IMR-90 (cell line): ENCODE data around the gene KCNQ1. TPM values are rescaled to one million over a fixed set of nuclear protein-coding genes. Genes with fewer than 3 reads are reported as not detected.

Source experiments
- ATAC-seq: fragments of 200-7000 bp; cut with Tn5 transposase; 2 replicates; pipeline ENCODE4 v1.9.1; 2020; ENCODE audit warnings: low read depth, mild to moderate bottlenecking, moderate library complexity
- BruUV-seq: library from RNA; stranded (reverse); fragments of 400-500 nt; replicated peaks from 2 replicates; lab custom pipeline; 2021; lab: Mats Ljungman, UMichigan
- CTCF ChIA-PET: fragments of 300-600 bp; formaldehyde crosslinking; extraction: SDS; loops from one replicate; lab custom pipeline; 2021; ENCODE audit warnings: antibody characterized with exemption; lab: Yijun Ruan, JAX
- POLR2A ChIA-PET: fragments of 300-600 bp; sonication (Branson Sonifier 250); formaldehyde crosslinking; loops from one replicate; lab custom pipeline; 2022; ENCODE audit warnings: antibody characterized with exemption; ENCODE audit not compliant: unreplicated experiment; lab: Charles Lee
- DNase-seq: peaks from one replicate; pipeline ENCODE4 v3.0.0; 2013
- H2AFZ ChIP-seq: replicated peaks from 2 replicates; pipeline ENCODE3; 2013; ENCODE audit warnings: low read length, mild to moderate bottlenecking; ENCODE audit not compliant: poor library complexity
- H2AK5ac ChIP-seq: 2 replicates; pipeline ENCODE4 v1.6.1; 2013; ENCODE audit warnings: low read depth, low read length, inconsistent platforms
- H2AK9ac ChIP-seq: replicated peaks from 2 replicates; pipeline ENCODE3; 2013; ENCODE audit warnings: mild to moderate bottlenecking, low read depth, low read length, moderate library complexity; ENCODE audit not compliant: poor library complexity
- H2BK120ac ChIP-seq: 2 replicates; pipeline ENCODE4 v1.6.1; 2013; ENCODE audit warnings: low read depth, low read length, inconsistent platforms
- H2BK15ac ChIP-seq: 3 replicates; pipeline ENCODE4 v1.6.1; 2013; ENCODE audit warnings: low read depth, low read length, inconsistent platforms
- H2BK20ac ChIP-seq: 2 replicates; pipeline ENCODE4 v1.6.1; 2013; ENCODE audit warnings: low read depth, mild to moderate bottlenecking, inconsistent platforms, low read length, moderate library complexity
- H2BK5ac ChIP-seq: 2 replicates; pipeline ENCODE4 v1.6.1; 2013; ENCODE audit warnings: mild to moderate bottlenecking, low read depth, low read length, inconsistent platforms; ENCODE audit not compliant: poor library complexity, severe bottlenecking
- H3K14ac ChIP-seq: replicated peaks from 2 replicates; pipeline ENCODE4 v1.6.1; 2013; ENCODE audit warnings: low read depth, low read length, inconsistent platforms
- H3K18ac ChIP-seq: 2 replicates; pipeline ENCODE4 v1.6.1; 2013; ENCODE audit warnings: low read depth, low read length, control low read depth
- H3K23ac ChIP-seq: 2 replicates; pipeline ENCODE4 v1.6.1; 2013; ENCODE audit warnings: low read depth, low read length, inconsistent platforms
- H3K27ac ChIP-seq: 2 replicates; pipeline ENCODE4 v1.5.1; 2013; ENCODE audit warnings: mild to moderate bottlenecking, control low read depth, low read length; ENCODE audit not compliant: insufficient read depth
- H3K27me3 ChIP-seq: 2 replicates; pipeline ENCODE4 v1.6.1; 2013; ENCODE audit warnings: low read length; ENCODE audit not compliant: control insufficient read depth, insufficient read depth
- H3K36me3 ChIP-seq: 2 replicates; pipeline ENCODE4 v1.6.1; 2013; ENCODE audit warnings: low read length, mixed read lengths; ENCODE audit not compliant: control insufficient read depth, insufficient read depth
- H3K4ac ChIP-seq: 2 replicates; pipeline ENCODE4 v1.6.1; 2013; ENCODE audit warnings: low read depth, low read length, inconsistent platforms
- H3K4me1 ChIP-seq: 2 replicates; pipeline ENCODE4 v1.6.1; 2013; ENCODE audit warnings: low read length, mixed read lengths; ENCODE audit not compliant: control insufficient read depth, insufficient read depth
- H3K4me2 ChIP-seq: 2 replicates; pipeline ENCODE4 v1.6.1; 2013; ENCODE audit warnings: low read depth, mild to moderate bottlenecking, control low read depth, low read length, moderate library complexity
- H3K4me3 ChIP-seq: 2 replicates; pipeline ENCODE4 v1.5.1; 2013; ENCODE audit warnings: low read depth, mild to moderate bottlenecking, control low read depth, low read length, moderate library complexity; ENCODE audit not compliant: insufficient read depth
- H3K56ac ChIP-seq: 2 replicates; pipeline ENCODE4 v1.6.1; 2013; ENCODE audit warnings: low read length, inconsistent platforms; ENCODE audit not compliant: insufficient read depth; ENCODE audit errors: extremely low read depth
- H3K79me1 ChIP-seq, 2 experiments: 2 replicates each; pipeline ENCODE4 v1.6.1; 2013; ENCODE audit warnings: low read length in 2 of 2, inconsistent platforms in 1 of 2, low read depth in 1 of 2
- H3K9ac ChIP-seq: 2 replicates; pipeline ENCODE4 v1.6.1; 2013; ENCODE audit warnings: low read depth, low read length, control low read depth
- H3K9me1 ChIP-seq: 2 replicates; pipeline ENCODE4 v1.6.1; 2013; ENCODE audit warnings: low read length, inconsistent platforms; ENCODE audit not compliant: insufficient read depth
- H3K9me3 ChIP-seq: 2 replicates; pipeline ENCODE4 v1.6.1; 2013; ENCODE audit warnings: low read length; ENCODE audit not compliant: control insufficient read depth, insufficient read depth
- H4K20me1 ChIP-seq: 2 replicates; pipeline ENCODE4 v1.6.1; 2013; ENCODE audit warnings: low read length, inconsistent platforms; ENCODE audit not compliant: insufficient read depth
- H4K5ac ChIP-seq: 2 replicates; pipeline ENCODE4 v1.6.1; 2013; ENCODE audit warnings: mild to moderate bottlenecking, low read depth, low read length, control low read depth
- H4K8ac ChIP-seq, 2 experiments: 2 replicates each; pipeline ENCODE4 v1.6.1; 2013; ENCODE audit warnings: low read depth in 2 of 2, low read length in 2 of 2, control low read depth in 1 of 2, inconsistent platforms in 1 of 2
- H4K91ac ChIP-seq: 2 replicates; pipeline ENCODE4 v1.6.1; 2013; ENCODE audit warnings: low read depth, low read length, inconsistent platforms; ENCODE audit not compliant: insufficient read depth
- BHLHE40 ChIP-seq: fragments of 150-350 bp; IDR thresholded peaks from 2 replicates; pipeline ENCODE4 v1.6.1; 2016; ENCODE audit warnings: mild to moderate bottlenecking, low read depth, low read length
- CHD1 ChIP-seq: IDR thresholded peaks from 2 replicates; pipeline ENCODE4 v1.6.1; 2012; ENCODE audit warnings: low read depth, low read length, improper control_type of control experiment
- ELK1 ChIP-seq: fragments of 150-350 bp; IDR thresholded peaks from 2 replicates; pipeline ENCODE4 v1.6.1; 2016; ENCODE audit warnings: low read depth, mild to moderate bottlenecking, low read length, moderate library complexity, borderline replicate concordance
- MAFK ChIP-seq: IDR thresholded peaks from 2 replicates; pipeline ENCODE4 v1.6.1; 2012; ENCODE audit warnings: low read depth, low read length, improper control_type of control experiment
- MAZ ChIP-seq: IDR thresholded peaks from 2 replicates; pipeline ENCODE4 v1.6.1; 2012; ENCODE audit warnings: low read depth, mild to moderate bottlenecking, low read length, improper control_type of control experiment, moderate library complexity, borderline replicate concordance
- RAD21 ChIP-seq: IDR thresholded peaks from 2 replicates; pipeline ENCODE4 v1.6.1; 2012; ENCODE audit warnings: low read length, improper control_type of control experiment
- RCOR1 ChIP-seq: IDR thresholded peaks from 2 replicates; pipeline ENCODE4 v1.6.1; 2012; ENCODE audit warnings: mild to moderate bottlenecking, low read length, improper control_type of control experiment; ENCODE audit not compliant: insufficient replicate concordance
- WGBS, 2 experiments: methylation state at CpG; one replicate each; pipeline versions ENCODE4 v1.1.5 to v1.1.7; 2013; ENCODE audit warnings: missing lambda C conversion rate in 2 of 2; ENCODE audit not compliant: insufficient read length in 1 of 2; ENCODE audit errors: extremely low coverage in 2 of 2; 5-methylcytosine and 5-hydroxymethylcytosine counted together
- dilution Hi-C: fragments of 300-500 bp; cut with HindIII; formaldehyde crosslinking; loops from one replicate; pipeline ENCODE4 v1.14.3; 2018; ENCODE audit warnings: low sequenced_read_pairs; ENCODE audit not compliant: unreplicated experiment
- in situ Hi-C: fragments of 300-500 bp; cut with MboI; formaldehyde crosslinking; loops from 3 replicates; pipeline ENCODE4 v1.14.3; 2019; ENCODE audit warnings: low sequenced_read_pairs, inconsistent platforms, mixed read lengths
- intact Hi-C: fragments of 100-400 bp; cut with micrococcal nuclease; formaldehyde crosslinking; loops from 2 replicates; pipeline ENCODE4 v1.10.0; 2022
- polyA plus RNA-seq, 3 experiments: library from polyadenylated mRNA; depleted of rRNA; stranded (reverse); fragments of >200 nt; gene quantifications; 2 replicates each; pipeline ENCODE4 v1.2.3, GENCODE V29; 2012; ENCODE audit warnings: low replicate concordance in 1 of 3
- total RNA-seq: library from RNA; depleted of rRNA; stranded (reverse); fragments of >200 nt; gene quantifications from 2 replicates; pipeline ENCODE4 v1.2.3, GENCODE V29; 2012

The KCNQ1 gene
- total and polyA plus RNA-seq, 2 of the 4 experiments (the other 2 are of a cell fraction), result 0.07 TPM; not detected in 1

GRCh38 chr11:2594267-2594666 is 149.5 kb downstream of the KCNQ1 start:
- dilution Hi-C loops, result no loop called here
- H3K14ac ChIP-seq, result no peak overlapping the region
- H3K4me3 ChIP-seq, result no peak overlapping the region
- no peak overlapping the region for H3K4ac ChIP-seq
- H2BK5ac ChIP-seq, result no peak overlapping the region
- no peak overlapping the region for H2AK9ac ChIP-seq
- H2BK15ac ChIP-seq, result no peak overlapping the region
- H3K27me3 ChIP-seq, result peaks cover 22% of the 10 kb centered on the region; the same call in 1 of the 2 replicates
- H2BK20ac ChIP-seq, result no peak overlapping the region
- intact Hi-C loops, result no loop called here
- no peak overlapping the region for H3K23ac ChIP-seq
- H4K20me1 ChIP-seq, result no peaks in the 10 kb centered on the region
- H2BK120ac ChIP-seq, result no peak overlapping the region
- no peak overlapping the region for H3K9ac ChIP-seq
- H3K9me3 ChIP-seq, result peaks cover 7% of the 10 kb centered on the region
- no peak for DNase-seq
- ChIA-PET CTCF (no interaction called here), POLR2A (interaction anchor here (0.6 kb wide), 1 partner anchor 15 kb away, joined by 3 read pairs; no protein-coding TSS in a partner anchor)
- H3K4me1 ChIP-seq, result no peaks in the 10 kb centered on the region
- no peak for ATAC-seq
- H4K8ac ChIP-seq, result no peak overlapping the region
- H3K27ac ChIP-seq, result no peak overlapping the region
- H3K4me2 ChIP-seq, result no peak overlapping the region
- no peaks in the 10 kb centered on the region for H3K36me3 ChIP-seq
- no peaks in the 10 kb centered on the region for H3K9me1 ChIP-seq
- BruUV-seq, result no TSS peak
- WGBS, 2 experiments, result no CpG with 5 or more reads among the region's 1 CpG
- no peak overlapping the region for H2AFZ ChIP-seq
- H4K91ac ChIP-seq, result no peak overlapping the region
- TF ChIP-seq BHLHE40, result no peak
- TF ChIP-seq ELK1, result no peak
- no peak for TF ChIP-seq RAD21
- TF ChIP-seq MAFK, result no peak
- no peak for TF ChIP-seq RCOR1
- TF ChIP-seq MAZ, result no peak
- TF ChIP-seq CHD1, result no peak
- no peaks in the 10 kb centered on the region for H3K79me1 ChIP-seq
- H2AK5ac ChIP-seq, result no peak overlapping the region
- in situ Hi-C loops, result no loop called here
- H4K5ac ChIP-seq, result no peak overlapping the region
- H3K18ac ChIP-seq, result no peak overlapping the region
- no peak overlapping the region for H3K56ac ChIP-seq
